ENCODE results near the gene IL23A.

The IL23A gene

DNA sequence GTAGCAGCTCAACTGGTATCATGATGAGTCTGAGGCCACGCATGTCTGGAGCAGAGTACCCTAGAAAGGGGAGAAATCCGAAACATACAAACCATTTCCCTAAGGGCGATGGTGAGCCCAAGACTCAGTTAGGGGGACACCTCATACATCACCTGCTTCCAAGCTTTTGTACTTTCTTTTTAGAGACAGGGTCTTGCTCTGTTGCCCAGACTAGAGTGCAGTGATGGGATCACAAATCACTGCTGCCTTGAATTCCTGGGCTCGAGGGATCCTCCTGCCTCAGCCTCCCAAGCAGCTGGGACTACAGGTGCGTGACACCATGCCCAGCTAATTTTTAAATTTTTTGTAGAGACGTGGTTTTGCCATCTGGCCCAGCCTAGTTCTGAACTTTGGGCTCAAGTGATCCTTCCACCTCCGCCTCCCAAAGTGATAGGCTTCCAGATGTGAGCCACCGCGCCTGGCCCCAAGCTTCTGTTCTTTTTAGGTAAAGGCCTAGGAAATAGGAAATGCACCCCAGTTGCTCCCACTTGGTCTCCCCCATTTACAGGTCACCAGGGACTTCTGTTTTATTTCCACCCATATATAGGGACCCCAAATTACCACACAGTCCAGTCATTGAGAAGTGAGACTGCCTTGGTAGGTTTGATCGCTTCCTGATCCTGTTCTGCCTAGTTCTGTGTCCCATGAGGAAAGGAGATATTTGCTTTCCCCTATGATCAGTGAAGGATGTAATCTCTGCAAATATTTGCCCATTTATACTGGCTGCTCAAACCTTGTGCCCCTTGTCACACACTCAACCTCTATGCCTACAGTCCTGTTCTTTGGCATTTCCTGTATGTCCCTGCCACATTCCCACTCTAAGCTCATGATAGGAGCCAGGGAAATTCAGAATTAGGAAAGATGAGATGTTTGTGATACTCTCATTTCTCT lies 23.7 kb downstream of the IL23A start, which contains the start of gene APOF:
Gene APOF, minus strand, starts transcription at position 728 of the 930 bp plus-strand sequence. Its CDS starts 112 bp downstream, at position 616.
- DNase-seq: no peak

DNA sequence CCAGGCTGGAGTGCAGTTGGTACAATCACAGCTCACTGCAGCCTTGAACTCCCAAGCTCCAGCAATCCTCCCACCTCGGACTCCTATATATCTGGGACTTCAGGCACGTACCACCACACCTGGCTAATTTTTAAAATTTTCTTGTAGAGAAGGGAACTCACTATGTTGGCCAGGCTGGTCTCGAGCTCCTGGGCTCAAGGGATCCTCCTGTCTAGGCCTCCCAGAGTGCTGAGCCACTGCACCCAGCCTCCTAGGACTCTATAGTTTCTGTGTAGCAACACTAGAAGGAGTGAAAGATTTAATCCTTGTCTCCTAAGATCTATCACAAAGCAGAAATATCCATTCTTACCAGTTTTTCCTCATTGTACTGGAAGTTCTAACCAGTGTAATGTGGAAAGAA lies 28.3 kb downstream of the IL23A start:
- DNase-seq: no peak

DNA sequence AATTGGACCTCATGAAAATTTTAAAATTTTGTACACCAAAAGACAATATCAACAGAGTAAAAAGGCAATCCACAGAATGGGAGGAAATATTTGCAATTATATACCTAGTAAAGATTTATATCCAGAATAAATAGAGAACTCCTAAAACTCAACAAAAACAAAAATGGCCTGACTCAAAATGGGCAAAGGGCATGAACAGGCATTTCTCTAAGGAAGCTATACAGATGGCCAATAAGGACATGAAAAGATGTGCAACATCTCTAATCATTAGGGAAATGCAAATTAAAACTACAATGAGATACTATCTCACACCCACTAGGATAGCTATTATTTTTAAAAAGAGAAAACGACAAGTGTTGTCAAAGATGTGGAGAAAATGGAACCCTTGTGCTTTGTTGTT lies 34.8 kb downstream of the IL23A start:
- DNase-seq: no peak

DNA sequence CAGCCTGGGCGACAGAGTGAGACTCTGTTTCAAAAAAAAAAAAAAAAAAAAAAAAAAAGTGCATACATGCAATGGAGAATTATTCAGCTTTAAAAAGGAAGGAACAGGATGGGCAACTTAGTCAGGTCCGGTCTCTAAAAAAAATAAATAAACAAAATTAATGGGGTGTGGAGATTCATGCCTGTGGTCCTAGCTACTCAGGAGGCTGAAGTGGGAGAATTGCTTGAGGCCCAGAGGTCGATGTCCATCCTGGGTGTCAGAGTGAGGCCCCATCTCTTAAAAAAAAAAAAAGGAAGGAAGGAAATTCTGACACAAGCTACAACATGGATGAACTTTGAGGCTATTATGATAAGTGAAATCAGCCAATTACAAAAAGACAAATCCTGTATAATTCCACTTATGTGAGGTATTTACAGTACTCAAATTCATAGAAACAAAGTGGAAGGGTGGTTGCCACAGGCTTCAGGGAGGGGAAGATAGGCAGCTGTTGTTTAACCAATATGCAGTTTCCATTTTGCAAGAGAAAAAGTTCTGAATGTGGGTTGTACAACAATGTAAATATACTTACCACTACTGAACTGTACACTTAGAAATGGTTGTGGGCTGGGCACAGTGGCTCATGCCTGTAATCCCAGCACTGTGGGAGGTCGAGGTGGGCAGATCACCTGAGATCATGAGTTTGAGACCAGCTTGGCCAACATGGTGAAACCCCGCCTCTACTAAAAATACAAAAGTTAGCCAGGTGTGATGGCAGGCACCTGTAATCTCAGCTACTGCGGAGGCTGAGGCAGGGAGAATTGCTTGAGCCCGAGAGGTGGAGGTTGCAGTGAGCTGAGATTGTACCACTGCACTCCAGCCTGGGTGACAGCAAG lies 36.3 kb downstream of the IL23A start:
- DNase-seq: no peak

DNA sequence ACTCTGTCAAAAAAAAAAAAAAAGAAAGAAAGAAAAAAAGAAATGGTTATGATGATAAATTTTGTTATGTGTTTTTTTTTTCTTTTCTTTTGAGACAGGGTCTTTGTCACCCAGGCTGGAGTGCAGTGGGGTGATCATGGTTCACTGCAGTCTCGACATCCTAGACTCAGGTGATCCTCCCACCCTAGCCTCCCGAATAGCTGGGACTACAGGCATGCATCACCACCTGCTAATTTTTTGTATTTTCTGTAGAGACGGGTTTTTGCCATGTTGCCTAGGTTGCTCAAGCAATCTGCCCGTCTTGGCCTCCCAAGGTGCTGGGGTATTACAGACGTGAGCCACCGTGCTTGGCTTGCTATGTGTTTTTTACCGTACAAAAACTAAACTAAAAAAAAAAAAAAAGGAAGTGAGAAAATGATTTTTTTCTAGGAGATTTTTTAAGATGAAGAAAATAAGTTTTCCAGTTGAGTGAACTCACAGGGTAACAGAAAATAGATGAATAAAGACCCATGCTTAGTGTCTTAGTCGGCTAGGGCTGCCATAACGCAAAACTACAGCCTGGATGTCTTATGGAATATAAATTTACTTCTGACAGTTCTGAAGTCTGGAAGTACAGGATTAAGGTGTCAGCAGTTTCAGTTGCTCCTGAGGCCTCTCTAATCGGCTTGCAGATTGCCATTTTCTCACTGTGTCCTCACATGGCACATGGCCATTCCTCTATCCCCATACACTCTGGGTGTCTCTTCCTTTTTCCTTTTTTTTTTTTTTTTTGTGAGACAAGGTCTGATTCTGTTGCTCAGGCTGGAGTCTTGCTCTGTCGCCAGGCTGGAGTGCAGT lies 37.1 kb downstream of the IL23A start:
- DNase-seq: no peak

DNA sequence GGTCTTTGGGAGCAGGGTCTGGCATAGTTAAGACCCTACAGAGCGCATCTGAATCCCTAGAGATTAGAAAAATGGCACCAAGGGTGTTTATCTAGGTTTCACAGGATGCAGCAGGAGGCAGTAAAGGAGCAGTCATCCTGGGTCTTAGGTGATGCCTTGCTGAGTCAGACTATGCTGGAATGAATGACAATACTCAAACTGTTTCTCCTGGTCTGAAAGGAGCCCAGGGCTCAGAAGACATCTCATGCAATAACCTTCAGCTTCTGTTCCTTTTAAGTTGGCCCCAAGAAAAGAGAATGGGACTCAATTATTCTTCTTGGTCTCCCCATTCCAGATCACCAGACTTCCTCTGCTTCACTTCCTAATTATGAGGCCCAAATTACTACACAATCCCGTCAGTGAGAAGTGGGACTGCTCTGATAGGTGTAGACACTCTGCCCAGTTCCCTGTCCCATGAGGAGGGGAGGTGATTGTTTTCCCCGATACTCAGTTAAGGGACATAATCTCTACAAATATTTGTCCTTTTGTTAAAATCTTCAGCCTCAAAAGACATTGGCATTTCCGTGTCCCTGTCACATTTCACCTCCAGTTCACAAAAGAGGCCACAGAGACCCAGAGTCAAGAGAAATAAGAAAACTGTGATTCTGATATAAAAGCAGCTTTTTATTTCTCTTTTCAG lies 38.8 kb downstream of the IL23A start:
- DNase-seq: no peak

DNA sequence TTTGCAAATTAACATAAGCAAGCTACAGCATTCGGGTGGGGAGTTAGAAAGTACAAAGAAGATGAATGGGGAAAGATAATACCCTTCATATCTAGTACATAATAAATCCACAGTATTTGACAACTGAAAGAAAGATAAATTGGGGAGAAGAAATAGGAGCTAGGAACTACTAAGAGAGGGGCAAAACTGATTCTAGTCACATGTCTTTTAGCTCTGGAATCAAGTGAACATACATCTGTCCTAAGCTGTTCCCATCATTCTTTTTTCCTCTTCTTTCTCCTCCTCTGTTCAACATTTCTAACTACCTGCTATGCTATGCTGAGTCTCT lies 39.3 kb downstream of the IL23A start:
- DNase-seq: no peak

DNA sequence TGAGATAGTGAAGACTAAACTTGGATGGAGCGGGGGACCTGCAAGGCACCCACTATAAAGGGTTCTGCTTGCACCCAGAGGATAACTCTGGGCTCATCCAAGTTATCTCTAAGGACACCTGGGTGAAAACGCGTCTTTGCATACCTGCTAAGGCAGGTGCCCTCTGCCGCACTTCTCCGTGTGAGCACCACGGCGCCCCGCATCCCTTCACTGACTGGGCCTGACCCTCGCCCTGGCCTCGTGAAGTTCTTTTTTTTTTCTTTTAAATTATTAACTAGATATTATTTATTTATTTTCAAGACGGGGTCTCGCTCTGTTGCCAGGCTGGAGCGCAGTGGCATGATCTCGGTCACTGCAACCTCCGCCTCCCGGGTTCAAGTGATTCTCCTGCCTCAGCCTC lies 43.9 kb downstream of the IL23A start:
- no peak for DNase-seq

DNA sequence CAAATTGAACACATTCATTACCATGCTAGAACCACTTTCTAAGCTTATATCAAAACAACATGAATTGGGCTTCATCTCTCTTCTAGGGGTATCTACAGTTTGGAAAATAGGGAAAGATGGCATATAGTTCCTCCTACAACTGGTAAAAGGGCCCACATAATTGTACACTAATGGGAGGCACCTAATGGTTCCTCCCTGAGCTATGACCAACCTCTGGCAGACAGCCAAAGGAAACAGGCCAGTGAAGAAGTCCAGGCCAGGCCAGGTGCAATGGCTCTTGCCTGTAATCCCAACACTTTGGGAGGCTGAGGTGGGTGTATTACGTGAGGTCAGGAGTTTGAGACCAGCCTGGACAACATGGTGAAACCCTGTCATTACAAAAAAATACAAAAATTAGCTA lies 47.2 kb downstream of the IL23A start:
- DNase-seq: no peak

DNA sequence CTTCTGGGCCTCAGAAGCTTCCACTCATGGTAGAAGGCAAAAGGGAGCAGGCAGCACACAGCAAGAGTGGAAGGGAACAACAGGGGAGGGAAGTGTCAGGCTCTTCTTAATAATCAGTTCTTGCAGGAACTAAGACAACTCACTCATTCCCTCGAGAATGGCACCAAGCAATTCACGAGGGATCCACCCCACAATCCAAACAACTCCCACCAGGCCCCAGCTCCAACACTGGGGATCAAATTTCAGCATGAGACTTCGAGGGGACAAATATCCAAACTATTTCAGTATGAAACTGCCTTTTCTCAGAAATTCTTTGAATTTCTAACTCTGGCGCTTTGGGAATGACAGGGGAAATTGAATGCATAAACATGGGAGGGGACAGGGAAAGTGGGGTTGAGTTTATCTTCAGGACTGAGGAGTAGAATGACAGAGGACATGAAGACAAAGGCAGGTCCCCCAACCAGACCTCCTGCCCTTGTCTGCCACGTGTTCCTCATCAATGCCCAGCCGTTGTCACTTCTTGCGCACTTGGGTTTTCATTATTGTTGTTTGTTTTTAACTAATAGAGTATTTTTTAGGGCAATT lies 48.6 kb downstream of the IL23A start:
- no peak for DNase-seq

DNA sequence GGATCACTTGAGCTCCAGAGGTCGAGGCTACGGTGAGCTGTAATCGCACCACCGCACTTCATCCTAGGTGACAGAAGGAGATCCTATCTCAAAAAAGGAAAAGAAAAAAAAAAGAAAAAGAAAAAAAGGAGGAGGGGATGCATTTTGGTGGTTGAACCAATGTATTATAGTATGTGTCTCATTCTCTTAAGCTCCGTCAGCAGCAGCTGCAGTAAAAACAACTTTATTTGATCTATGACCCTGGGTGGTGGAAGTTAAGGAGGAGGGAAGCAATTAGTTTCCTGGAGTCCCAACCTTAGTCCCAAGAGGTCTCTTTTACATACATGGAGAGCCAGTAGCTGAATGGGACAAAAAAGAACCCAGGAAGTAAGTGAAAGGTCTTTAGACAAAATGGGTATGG lies 50.7 kb downstream of the IL23A start:
- DNase-seq: no peak
